HEK293 (cell line): ENCODE data around the gene CRIP1.

Experiments used
- CTCF ChIA-PET: fragments of 350-600 bp; formaldehyde crosslinking; extraction: SDS; loops from one replicate; lab custom pipeline; 2021; ENCODE audit warnings: antibody characterized with exemption; lab: Yijun Ruan, JAX
- POLR2A ChIA-PET: fragments of 300-600 bp; formaldehyde crosslinking; extraction: SDS; loops from one replicate; lab custom pipeline; 2020; ENCODE audit warnings: antibody characterized with exemption, inconsistent platforms; lab: Yijun Ruan, JAX
- H3K27ac ChIP-seq: fragments of 200-500 bp; sonication (Bioruptor generic); 2 replicates; pipeline ENCODE4 v1.5.1; 2014; ENCODE audit warnings: low read depth, low read length, control low read depth, inconsistent platforms; ENCODE audit errors: extremely low read depth
- H3K36me3 ChIP-seq, 2 experiments: fragments of 200-500 bp in 1 of 2; sonication (Bioruptor generic) in 1 of 2; 1 replicate in 1 of 2; 2 replicates in 1 of 2; pipeline ENCODE4 v1.5.1; 2014 to 2017; ENCODE audit warnings: inconsistent platforms in 2 of 2, low read length in 2 of 2; ENCODE audit not compliant: control insufficient read depth in 2 of 2, insufficient read depth in 1 of 2
- H3K4me1 ChIP-seq: fragments of 200-500 bp; sonication (Bioruptor generic); 2 replicates; pipeline ENCODE4 v1.5.1; 2014; ENCODE audit warnings: mild to moderate bottlenecking, low read length, inconsistent platforms; ENCODE audit not compliant: control insufficient read depth, insufficient read depth
- H3K4me3 ChIP-seq: 2 replicates; pipeline ENCODE4 v1.5.1; 2011; ENCODE audit warnings: low read depth, mild to moderate bottlenecking, control low read depth, low read length, moderate library complexity
- H3K9me3 ChIP-seq: fragments of 200-500 bp; sonication (Bioruptor generic); 2 replicates; pipeline ENCODE4 v1.5.1; 2014; ENCODE audit warnings: low read depth, low read length, inconsistent platforms; ENCODE audit not compliant: control insufficient read depth, insufficient read depth
- GLIS1 ChIP-seq: fragments of 450-650 bp; formaldehyde crosslinking; IDR thresholded peaks from 2 replicates; pipeline ENCODE4 v1.5.1; 2016; ENCODE audit warnings: missing biosample characterization, missing genetic modification characterization
- HOXD13 ChIP-seq: sonication (generic); formaldehyde crosslinking; IDR thresholded peaks from 2 replicates; pipeline ENCODE4 v1.8.0; 2022; ENCODE audit warnings: missing genetic modification reagents, borderline replicate concordance
- KLF8 ChIP-seq: fragments of 450-650 bp; formaldehyde crosslinking; IDR thresholded peaks from 2 replicates; pipeline ENCODE4 v1.5.1; 2016; ENCODE audit warnings: missing biosample characterization, missing genetic modification characterization
- PRDM4 ChIP-seq: fragments of 450-650 bp; formaldehyde crosslinking; IDR thresholded peaks from 2 replicates; pipeline ENCODE4 v1.5.1; 2017; ENCODE audit warnings: missing biosample characterization, missing genetic modification characterization
- PRDM6 ChIP-seq: fragments of 450-650 bp; formaldehyde crosslinking; IDR thresholded peaks from 2 replicates; pipeline ENCODE4 v1.5.1; 2017; ENCODE audit warnings: missing biosample characterization, missing genetic modification characterization
- SP2 ChIP-seq: fragments of 450-650 bp; formaldehyde crosslinking; IDR thresholded peaks from 2 replicates; pipeline ENCODE4 v1.5.1; 2016; ENCODE audit warnings: missing biosample characterization, missing genetic modification characterization
- ZBTB1 ChIP-seq: fragments of 450-650 bp; formaldehyde crosslinking; IDR thresholded peaks from 2 replicates; pipeline ENCODE4 v1.5.1; 2016; ENCODE audit warnings: missing biosample characterization, missing genetic modification characterization
- ZBTB17 ChIP-seq: fragments of 450-650 bp; formaldehyde crosslinking; IDR thresholded peaks from 2 replicates; pipeline ENCODE4 v1.5.1; 2016; ENCODE audit warnings: missing biosample characterization, missing genetic modification characterization
- ZFHX2 ChIP-seq: fragments of 450-650 bp; formaldehyde crosslinking; conservative IDR thresholded peaks from 2 replicates; pipeline ENCODE4 v1.5.1; 2016; ENCODE audit warnings: missing biosample characterization, missing genetic modification characterization
- ZFP37 ChIP-seq: fragments of 450-650 bp; formaldehyde crosslinking; IDR thresholded peaks from 2 replicates; pipeline ENCODE4 v1.5.1; 2016; ENCODE audit warnings: missing biosample characterization, missing genetic modification characterization
- ZFP69B ChIP-seq: fragments of 450-650 bp; formaldehyde crosslinking; IDR thresholded peaks from 2 replicates; pipeline ENCODE4 v1.5.1; 2016; ENCODE audit warnings: missing biosample characterization, missing genetic modification characterization
- ZIC2 ChIP-seq: fragments of 450-650 bp; formaldehyde crosslinking; IDR thresholded peaks from 2 replicates; pipeline ENCODE4 v1.5.1; 2016; ENCODE audit warnings: missing biosample characterization, missing genetic modification characterization
- ZNF140 ChIP-seq: fragments of 450-650 bp; formaldehyde crosslinking; IDR thresholded peaks from 2 replicates; pipeline ENCODE4 v1.5.1; 2016; ENCODE audit warnings: missing biosample characterization, missing genetic modification characterization
- ZNF148 ChIP-seq: fragments of 450-650 bp; formaldehyde crosslinking; IDR thresholded peaks from 2 replicates; pipeline ENCODE4 v1.5.0; 2017; ENCODE audit warnings: missing biosample characterization, missing genetic modification characterization, borderline replicate concordance
- ZNF202 ChIP-seq: fragments of 450-650 bp; formaldehyde crosslinking; IDR thresholded peaks from 2 replicates; pipeline ENCODE4 v1.5.1; 2016; ENCODE audit warnings: missing biosample characterization, missing genetic modification characterization, borderline replicate concordance
- ZNF24 ChIP-seq: fragments of 450-650 bp; formaldehyde crosslinking; IDR thresholded peaks from 2 replicates; pipeline ENCODE4 v1.5.1; 2016; ENCODE audit warnings: missing biosample characterization, missing genetic modification characterization
- ZNF311 ChIP-seq: fragments of 450-650 bp; formaldehyde crosslinking; IDR thresholded peaks from 2 replicates; pipeline ENCODE4 v1.5.1; 2017; ENCODE audit warnings: missing biosample characterization, missing genetic modification characterization, borderline replicate concordance
- ZNF324 ChIP-seq: fragments of 450-650 bp; formaldehyde crosslinking; IDR thresholded peaks from 2 replicates; pipeline ENCODE4 v1.5.1; 2016; ENCODE audit warnings: missing biosample characterization, missing genetic modification characterization
- ZNF341 ChIP-seq: fragments of 450-650 bp; formaldehyde crosslinking; IDR thresholded peaks from 2 replicates; pipeline ENCODE4; 2016; ENCODE audit warnings: low read depth, missing biosample characterization, missing genetic modification characterization
- ZNF404 ChIP-seq: fragments of 450-650 bp; formaldehyde crosslinking; IDR thresholded peaks from 2 replicates; pipeline ENCODE4 v1.5.1; 2017; ENCODE audit warnings: missing biosample characterization, missing genetic modification characterization
- ZNF423 ChIP-seq: fragments of 450-650 bp; formaldehyde crosslinking; IDR thresholded peaks from 2 replicates; pipeline ENCODE4 v1.5.1; 2016; ENCODE audit warnings: missing biosample characterization, missing genetic modification characterization
- ZNF521 ChIP-seq: fragments of 450-650 bp; formaldehyde crosslinking; IDR thresholded peaks from 2 replicates; pipeline ENCODE4 v1.5.1; 2017; ENCODE audit warnings: missing biosample characterization, mild to moderate bottlenecking, missing genetic modification characterization
- ZNF529 ChIP-seq: fragments of 450-650 bp; formaldehyde crosslinking; IDR thresholded peaks from 2 replicates; pipeline ENCODE4 v1.5.1; 2017; ENCODE audit warnings: missing genetic modification characterization, missing biosample characterization; ENCODE audit not compliant: insufficient replicate concordance
- ZNF558 ChIP-seq: fragments of 450-650 bp; formaldehyde crosslinking; IDR thresholded peaks from 2 replicates; pipeline ENCODE4 v1.5.1; 2016; ENCODE audit warnings: missing biosample characterization, missing genetic modification characterization
- ZNF600 ChIP-seq: fragments of 450-650 bp; formaldehyde crosslinking; IDR thresholded peaks from 2 replicates; pipeline ENCODE4 v1.5.1; 2016; ENCODE audit warnings: missing biosample characterization, missing genetic modification characterization
- ZSCAN23 ChIP-seq: fragments of 450-650 bp; formaldehyde crosslinking; IDR thresholded peaks from 2 replicates; pipeline ENCODE4 v1.5.1; 2016; ENCODE audit warnings: missing biosample characterization, missing genetic modification characterization
- ZXDB ChIP-seq: fragments of 450-650 bp; formaldehyde crosslinking; IDR thresholded peaks from 2 replicates; pipeline ENCODE4 v1.5.1; 2016; ENCODE audit warnings: missing biosample characterization, missing genetic modification characterization

The CRIP1 gene

GRCh38 chr14:105470350-105471296 is 16.1 kb upstream of the CRIP1 start:
- H3K9me3 ChIP-seq: no peaks in the 10 kb centered on the region
- no peak overlapping the region for H3K4me3 ChIP-seq
- peak overlapping the region; percentile 47 for H3K27ac ChIP-seq
- POLR2A ChIA-PET: interaction anchor here (1.1 to 1.4 kb wide), 3 partner anchors 10 to 58 kb away, joined by 3 to 4 read pairs (median 3); no protein-coding TSS in a partner anchor
- H3K4me1 ChIP-seq: peaks cover 16% of the 10 kb centered on the region
- CTCF ChIA-PET: interaction anchor here (1.0 to 5.7 kb wide), 3 partner anchors 11 to 19 kb away, joined by 4 to 36 read pairs (median 31); partner anchors contain the start of gene CRIP1
- peaks cover 0 to 42% of the 10 kb centered on the region in 2 experiments; a peak in 1 of 3 replicates for H3K36me3 ChIP-seq
- TF ChIP-seq HOXD13 (CRISPR knock-in tag) (no peak), ZNF600 (tag by site-specific recombination) (peak; percentile 67), KLF8 (peak; percentile 49; the same call in 1 of the 2 replicates), PRDM4 (tag by site-specific recombination) (peak; percentile 57), ZNF341 (tag by site-specific recombination) (0 out of 2 replicates have a peak, but pooled peaks have one; percentile 18), ZBTB17 (tag by site-specific recombination) (peak; percentile 46; the same call in 1 of the 2 replicates), ZNF558 (tag by site-specific recombination) (no peak), PRDM6 (no peak), ZNF311 (tag by site-specific recombination) (no peak), ZBTB1 (tag by site-specific recombination) (no peak), ZNF529 (tag by site-specific recombination) (no peak), ZNF24 (tag by site-specific recombination) (no peak), ZNF140 (no peak), ZIC2 (tag by site-specific recombination) (peak; percentile 99), ZXDB (tag by site-specific recombination) (no peak), ZFHX2 (tag by site-specific recombination) (peak; percentile 44; the same call in 1 of the 2 replicates), ZNF148 (tag by site-specific recombination) (no peak), SP2 (0 out of 2 replicates have a peak, but pooled peaks have one; percentile 6), ZNF423 (peak; percentile 97), ZSCAN23 (tag by site-specific recombination) (no peak), ZFP37 (tag by site-specific recombination) (no peak), ZFP69B (tag by site-specific recombination) (no peak), GLIS1 (peak; percentile 100), ZNF324 (tag by site-specific recombination) (0 out of 2 replicates have a peak, but pooled peaks have one; percentile 26), ZNF202 (no peak), ZNF404 (tag by site-specific recombination) (no peak), ZNF521 (tag by site-specific recombination) (no peak)
